ENCODE results near the gene TBC1D16.

DNA sequence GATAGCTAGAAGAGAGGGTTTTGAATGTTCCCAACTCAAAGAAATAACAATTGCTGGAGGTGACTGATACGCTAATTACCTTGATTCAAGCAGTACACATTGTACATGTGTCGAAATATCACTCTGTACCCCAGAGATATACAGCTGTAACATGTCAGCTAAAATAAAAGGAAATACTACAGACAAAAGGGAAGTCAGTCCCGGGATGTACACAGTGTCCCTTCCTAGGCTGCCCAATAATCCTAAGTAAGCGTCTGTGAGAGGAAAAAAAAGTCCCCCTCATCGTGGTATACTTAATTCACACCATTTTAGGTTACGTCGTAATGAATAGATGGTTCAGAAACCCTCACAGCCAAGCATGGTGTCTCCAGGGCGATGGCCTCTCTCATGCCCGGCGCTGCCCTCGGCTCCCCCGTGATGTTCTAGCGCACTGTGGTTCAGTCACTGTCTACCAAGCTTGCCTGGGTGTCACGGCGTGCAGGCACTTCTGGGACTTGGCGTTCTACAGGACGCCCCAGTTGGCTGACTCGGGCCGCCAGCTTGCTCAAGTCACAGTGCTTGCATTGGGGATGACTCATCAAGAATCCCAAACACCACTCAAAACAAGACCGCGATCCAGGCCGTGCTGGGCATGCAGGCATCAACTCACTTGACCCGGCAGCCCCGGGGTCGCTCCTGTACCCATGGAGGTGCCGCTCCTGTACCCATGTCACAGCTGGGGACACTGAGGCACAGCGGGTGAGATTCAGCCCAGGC is 28.3 kb upstream of the TBC1D16 start:
- TF ChIP-seq, protein P1, sequence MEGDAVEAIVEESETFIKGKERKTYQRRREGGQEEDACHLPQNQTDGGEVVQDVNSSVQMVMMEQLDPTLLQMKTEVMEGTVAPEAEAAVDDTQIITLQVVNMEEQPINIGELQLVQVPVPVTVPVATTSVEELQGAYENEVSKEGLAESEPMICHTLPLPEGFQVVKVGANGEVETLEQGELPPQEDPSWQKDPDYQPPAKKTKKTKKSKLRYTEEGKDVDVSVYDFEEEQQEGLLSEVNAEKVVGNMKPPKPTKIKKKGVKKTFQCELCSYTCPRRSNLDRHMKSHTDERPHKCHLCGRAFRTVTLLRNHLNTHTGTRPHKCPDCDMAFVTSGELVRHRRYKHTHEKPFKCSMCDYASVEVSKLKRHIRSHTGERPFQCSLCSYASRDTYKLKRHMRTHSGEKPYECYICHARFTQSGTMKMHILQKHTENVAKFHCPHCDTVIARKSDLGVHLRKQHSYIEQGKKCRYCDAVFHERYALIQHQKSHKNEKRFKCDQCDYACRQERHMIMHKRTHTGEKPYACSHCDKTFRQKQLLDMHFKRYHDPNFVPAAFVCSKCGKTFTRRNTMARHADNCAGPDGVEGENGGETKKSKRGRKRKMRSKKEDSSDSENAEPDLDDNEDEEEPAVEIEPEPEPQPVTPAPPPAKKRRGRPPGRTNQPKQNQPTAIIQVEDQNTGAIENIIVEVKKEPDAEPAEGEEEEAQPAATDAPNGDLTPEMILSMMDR (conservative IDR thresholded peaks at IDR 0.05): no peak
- TF ChIP-seq ZFX (IDR thresholded peaks at IDR 0.05): no peak

All from C4-2B (cell line).